GM19397 (cell line): Measurements from ENCODE around the gene PIP4K2C.
"Not testable (repeated sequence)": the region's sequence is repeated elsewhere in the genome, so short reads cannot be mapped to it uniquely, and the experiment has no call there.

Source experiments
- ATAC-seq: cut with Tn5 transposase; IDR thresholded peaks from one replicate; pipeline ENCODE4 v1.9.1; 2021; ENCODE audit warnings: mild to moderate bottlenecking, moderate library complexity; ENCODE audit not compliant: unreplicated experiment

The PIP4K2C gene

GRCh38 chr12:57607958-57608663 is 17.1 kb downstream of the PIP4K2C start:
- ATAC-seq: no peak

- ATAC-seq: no peak
These were observed 18.2 kb downstream of the PIP4K2C start for GRCh38 chr12:57609101-57609780.

DNA sequence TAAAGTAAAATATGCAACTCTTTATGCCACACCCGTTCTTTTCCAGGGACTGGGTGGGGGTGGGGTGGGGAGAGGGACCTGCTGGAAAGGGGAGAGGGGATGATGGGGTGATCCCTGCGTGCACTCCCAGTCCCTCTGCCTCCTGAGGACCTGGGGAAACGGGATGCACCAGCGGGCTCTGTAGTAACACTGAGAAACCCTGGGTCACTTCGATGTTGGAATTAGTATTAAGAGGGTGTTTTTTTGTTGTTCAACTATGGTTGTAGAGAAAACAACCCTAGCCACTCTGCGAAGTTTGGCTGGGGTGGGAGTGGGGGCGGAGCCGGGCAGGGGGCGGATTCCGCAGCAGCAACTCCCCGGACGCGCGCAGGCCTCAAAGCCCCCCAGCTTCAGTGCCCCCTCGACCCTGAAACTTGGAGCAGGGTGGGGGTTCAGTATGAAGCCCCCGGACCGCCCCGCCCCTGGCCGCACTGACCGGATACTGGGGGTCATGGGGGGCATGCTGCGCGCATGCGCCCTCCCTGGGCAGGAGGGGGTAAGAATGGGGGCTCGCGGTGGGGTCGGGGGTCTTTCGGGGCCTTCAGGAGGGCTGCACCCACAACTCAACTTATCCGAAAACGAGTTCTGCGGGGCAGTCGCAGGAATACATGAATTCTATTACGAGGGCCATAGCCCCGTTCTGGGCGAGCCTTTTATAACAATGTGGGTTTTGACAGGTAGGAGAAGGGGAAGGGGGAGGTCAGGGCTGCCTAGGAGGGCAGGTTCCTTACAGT is 19.0 kb downstream of the PIP4K2C start:
- ATAC-seq: no peak

GRCh38 chr12:57610554-57611107 is 19.6 kb downstream of the PIP4K2C start:
- ATAC-seq: no peak

DNA sequence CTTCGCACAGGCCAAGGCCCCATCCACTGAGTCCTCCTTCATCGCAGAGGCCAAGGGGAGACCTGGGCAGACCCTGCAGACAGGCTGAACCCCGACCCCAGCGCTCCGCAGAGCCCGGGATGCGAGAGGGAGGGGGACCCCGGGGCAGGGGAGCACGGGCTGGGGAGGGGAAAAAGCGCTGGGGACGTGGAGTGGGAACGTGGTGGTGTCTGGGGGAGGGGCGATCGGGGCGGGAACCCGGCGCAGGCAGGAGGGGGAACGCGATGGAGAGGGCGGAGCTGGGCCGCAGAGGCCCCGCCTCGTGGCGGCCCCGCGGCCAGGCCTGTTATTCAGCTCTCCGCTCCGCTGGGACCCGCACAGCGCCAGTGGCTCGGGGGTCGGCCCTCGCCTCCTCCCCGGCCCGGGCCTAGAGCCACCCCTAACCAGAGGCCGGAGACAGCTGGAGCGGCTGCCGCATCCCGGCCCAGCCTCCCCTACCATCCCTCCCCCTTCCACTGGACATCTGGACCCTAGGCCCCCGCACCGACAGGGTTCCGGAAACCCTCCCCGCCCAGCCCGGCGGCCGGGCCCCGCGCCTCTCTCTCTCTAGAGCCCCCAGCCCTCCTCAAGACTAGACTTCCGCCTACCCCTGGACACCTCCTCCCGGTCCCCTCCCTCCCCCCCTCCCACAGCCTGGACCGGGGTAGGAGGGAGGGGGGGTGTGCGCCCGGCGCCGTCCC is 20.3 kb downstream of the PIP4K2C start, which contains the start of gene ARHGEF25:
Gene ARHGEF25, plus strand, starts transcription at position 328 of the 719 bp plus-strand sequence. CDS start 460 bp downstream, outside the sequence.
- ATAC-seq: peak; percentile 40

DNA sequence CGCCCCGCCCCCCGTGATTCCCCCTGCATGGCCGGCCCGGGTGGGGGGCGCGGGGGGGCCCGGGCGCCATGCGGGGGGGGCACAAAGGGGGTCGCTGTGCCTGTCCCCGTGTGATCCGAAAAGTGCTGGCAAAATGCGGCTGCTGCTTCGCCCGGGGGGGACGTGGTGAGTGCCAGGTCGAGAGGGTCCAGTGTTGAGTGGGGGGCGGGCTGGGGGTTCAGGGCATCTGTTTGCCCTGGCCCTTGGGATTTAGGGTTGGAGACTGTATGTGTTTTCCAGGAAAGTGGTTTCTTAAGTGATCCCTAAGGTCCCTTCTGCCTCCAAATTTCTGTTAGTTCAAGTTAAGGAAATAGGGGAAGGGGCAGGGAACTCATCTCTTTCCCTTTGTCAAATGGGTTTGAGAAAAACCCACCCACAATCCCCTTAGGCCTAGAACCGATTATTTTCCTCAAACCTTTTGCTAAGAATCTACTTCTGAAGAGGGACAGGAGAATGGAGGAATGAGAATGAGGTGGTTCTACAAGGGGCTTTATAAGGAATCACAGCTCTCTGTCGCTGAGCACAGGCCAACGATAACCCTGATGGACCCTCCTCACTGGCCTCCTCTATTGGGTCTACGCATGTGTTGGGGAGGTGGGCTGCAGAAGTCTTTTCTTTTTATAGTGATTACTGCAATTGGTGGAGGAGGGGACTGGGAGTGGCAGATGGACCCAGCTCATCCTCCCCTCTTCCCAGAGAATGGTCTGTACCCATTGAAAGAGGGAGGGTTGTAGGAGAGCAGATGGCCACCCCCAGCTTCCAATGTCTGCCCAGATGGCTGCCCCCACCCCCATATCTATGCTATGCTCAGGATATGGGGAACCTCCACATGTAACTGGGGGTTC is 21.1 kb downstream of the PIP4K2C start:
- ATAC-seq: no peak

GRCh38 chr12:57612711-57613426 is 21.9 kb downstream of the PIP4K2C start:
- no peak for ATAC-seq

GRCh38 chr12:57613427-57614109 is 22.6 kb downstream of the PIP4K2C start:
- ATAC-seq: no peak

- peak; percentile 57 for ATAC-seq
These were observed 23.4 kb downstream of the PIP4K2C start for GRCh38 chr12:57614178-57614947.

DNA sequence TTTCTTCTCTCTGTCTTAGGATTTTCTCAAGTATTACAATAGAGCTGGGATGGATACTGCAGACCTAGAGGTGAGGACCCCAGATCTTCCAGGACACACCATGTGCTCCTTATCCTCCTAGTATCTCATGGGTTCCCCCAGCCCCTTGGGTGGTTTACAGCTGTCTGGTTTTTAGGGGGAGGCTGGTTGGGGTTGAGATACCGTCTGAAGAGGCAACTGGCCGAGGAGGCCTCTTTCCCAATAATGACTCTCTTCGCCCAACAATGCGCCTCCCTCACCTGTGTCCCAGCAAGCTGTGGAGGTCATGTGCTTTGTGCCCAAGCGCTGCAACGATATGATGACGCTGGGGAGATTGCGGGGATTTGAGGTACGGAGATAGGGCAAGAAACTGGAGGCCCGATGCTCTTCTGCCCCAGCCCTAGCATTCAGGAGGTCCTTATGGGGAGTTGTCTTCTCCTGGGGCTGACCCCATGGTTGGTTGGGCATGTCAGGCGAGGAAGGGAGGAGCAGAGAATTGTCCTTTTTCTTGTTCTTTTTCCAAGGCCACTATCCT is 24.0 kb downstream of the PIP4K2C start:
- no peak for ATAC-seq

- no peak for ATAC-seq
These were observed 24.6 kb downstream of the PIP4K2C start for GRCh38 chr12:57615637-57616036.

DNA sequence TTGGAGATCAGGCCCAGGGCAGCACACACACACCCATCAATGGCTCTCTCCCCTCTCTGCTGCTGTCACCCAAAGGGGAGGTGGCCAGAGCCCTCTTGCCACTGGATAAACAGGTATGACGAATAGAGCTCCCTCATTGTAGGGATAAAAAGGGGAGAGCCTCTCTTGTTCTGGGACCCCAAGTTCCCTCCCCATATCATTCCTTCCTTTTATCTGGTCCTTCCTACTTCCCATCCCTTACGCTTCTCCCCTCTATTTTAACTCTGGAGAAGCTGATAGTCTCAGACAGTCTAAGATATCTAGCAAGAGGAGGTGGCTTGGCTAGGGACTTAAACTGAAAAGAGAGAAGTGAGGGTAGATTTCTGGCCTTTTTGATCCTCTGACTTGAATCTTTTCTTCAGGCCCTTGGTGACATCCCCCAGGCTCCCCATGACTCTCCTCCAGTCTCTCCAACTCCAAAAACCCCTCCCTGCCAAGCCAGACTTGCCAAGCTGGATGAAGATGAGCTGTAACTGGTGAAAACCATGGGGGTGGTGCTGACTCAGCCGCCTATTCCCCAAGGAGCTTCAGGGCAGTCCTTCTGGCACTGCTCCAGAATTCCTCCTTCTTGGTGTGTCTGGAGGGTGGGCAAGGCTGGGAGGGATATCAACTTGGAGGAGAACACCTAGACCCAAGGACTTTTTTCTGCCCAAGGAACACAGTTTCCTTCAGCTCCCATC is 25.6 kb downstream of the PIP4K2C start:
- ATAC-seq: no peak

GRCh38 chr12:57617942-57618341 is 26.9 kb downstream of the PIP4K2C start:
- ATAC-seq: no peak

- not testable (repeated sequence) for ATAC-seq
These were observed 27.4 kb downstream of the PIP4K2C start for GRCh38 chr12:57618431-57618830.

GRCh38 chr12:57618966-57619433 is 28.0 kb downstream of the PIP4K2C start:
- ATAC-seq: no peak

DNA sequence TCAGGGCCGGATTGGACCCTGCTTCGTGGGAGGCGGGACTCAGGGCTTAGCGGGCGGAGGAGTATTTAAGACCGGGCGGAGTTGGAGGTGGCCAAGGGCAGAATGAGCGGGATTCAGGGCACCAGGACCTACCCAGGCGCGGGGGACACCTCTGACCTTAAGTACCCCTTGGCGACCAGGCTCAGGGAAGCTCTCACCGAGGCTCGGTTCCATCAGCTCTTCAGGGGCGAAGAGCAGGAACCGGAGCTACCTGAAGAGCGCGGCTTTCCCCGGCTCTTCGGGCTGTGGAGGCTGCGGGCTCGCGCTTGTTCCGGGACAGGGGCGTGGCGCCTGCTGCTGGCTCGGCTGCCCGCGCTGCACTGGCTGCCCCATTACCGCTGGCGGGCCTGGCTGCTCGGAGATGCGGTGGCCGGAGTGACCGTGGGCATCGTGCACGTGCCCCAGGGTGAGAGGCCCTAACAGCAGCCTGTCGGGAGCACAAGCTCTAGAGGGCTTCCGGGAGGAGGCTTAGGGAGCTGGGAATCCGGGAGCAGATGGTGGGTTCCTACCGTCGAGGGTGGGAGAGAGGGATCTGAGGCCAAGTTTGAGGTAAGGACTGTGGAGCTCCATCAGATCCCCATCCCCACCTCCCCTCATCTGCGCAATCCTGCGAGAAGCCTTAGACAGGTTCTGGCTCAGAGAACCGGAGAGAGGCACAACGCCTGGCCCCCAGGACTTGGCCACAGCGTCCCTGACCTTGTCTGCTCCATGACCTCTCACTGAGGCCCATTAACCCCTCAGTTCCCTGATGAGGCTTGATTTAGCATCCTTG is 28.6 kb downstream of the PIP4K2C start:
- ATAC-seq: no peak
